Parathyroid adenoma (tissue), 2 donors: ENCODE measurements around the gene TTC21A.
A peak's percentile ranks its signal among the peaks of the same experiment; 100 is the strongest.

Experiments
- H2AFZ ChIP-seq: fragments of 300-600 bp; sonication (generic); one replicate; pipeline ENCODE4 v1.7.0; 2017; ENCODE audit warnings: antibody characterized with exemption, mild to moderate bottlenecking
- H3K27ac ChIP-seq: fragments of 300-600 bp; sonication (generic); one replicate; pipeline ENCODE4 v1.7.0; 2017
- H3K27me3 ChIP-seq: fragments of 300-600 bp; sonication (generic); one replicate; pipeline ENCODE4 v1.7.0; 2017; ENCODE audit warnings: low read length; ENCODE audit not compliant: control insufficient read depth, insufficient read depth
- H3K36me3 ChIP-seq: fragments of 300-600 bp; sonication (generic); one replicate; pipeline ENCODE4 v1.7.0; 2017; ENCODE audit warnings: low read length; ENCODE audit not compliant: control insufficient read depth, insufficient read depth
- H3K4me1 ChIP-seq: fragments of 300-600 bp; sonication (generic); one replicate; pipeline ENCODE4 v1.7.0; 2017; ENCODE audit warnings: control low read depth
- H3K4me2 ChIP-seq: fragments of 300-600 bp; sonication (generic); one replicate; pipeline ENCODE4 v1.7.0; 2017; ENCODE audit warnings: low read length
- H3K4me3 ChIP-seq: fragments of 300-600 bp; sonication (generic); one replicate; pipeline ENCODE4 v1.7.0; 2017; ENCODE audit warnings: low read depth, low read length
- H3K79me2 ChIP-seq: fragments of 300-600 bp; sonication (generic); one replicate; pipeline ENCODE4 v1.7.0; 2017; ENCODE audit warnings: control low read depth
- H3K9ac ChIP-seq: fragments of 300-600 bp; sonication (generic); one replicate; pipeline ENCODE4 v1.7.0; 2017; ENCODE audit warnings: mild to moderate bottlenecking
- H3K9me3 ChIP-seq: fragments of 300-600 bp; sonication (generic); one replicate; pipeline ENCODE4 v1.7.0; 2017; ENCODE audit warnings: low read length; ENCODE audit not compliant: control insufficient read depth
- CTCF ChIP-seq: fragments of 300-600 bp; sonication (generic); IDR thresholded peaks from one replicate; pipeline ENCODE4 v1.7.0; 2017; ENCODE audit warnings: antibody characterized with exemption, mild to moderate bottlenecking
- donor health status: primary hyperparathyroidism.

TTC21A gene

DNA sequence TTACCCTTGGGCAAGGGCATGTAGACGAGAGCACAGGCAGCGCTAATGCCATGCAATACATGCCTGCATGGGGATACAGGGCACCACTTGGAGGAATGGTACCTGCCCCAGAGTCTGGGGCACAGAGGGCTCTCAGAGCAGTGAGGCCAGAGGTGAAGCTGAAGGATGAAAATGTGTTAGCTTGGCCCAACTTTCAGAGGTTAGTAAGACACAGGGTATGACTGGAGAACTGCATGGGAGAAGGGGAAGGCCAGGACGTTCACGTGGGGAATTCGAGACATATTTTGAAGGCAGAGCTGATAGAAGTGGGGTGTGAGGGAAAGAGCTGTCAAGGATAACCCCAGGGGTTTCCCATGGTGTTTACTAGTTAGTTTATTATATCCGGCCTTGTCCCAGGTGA lies 26.3 kb downstream of the TTC21A start:
- Histone ChIP-seq H3K27ac (no peak overlapping the region), H3K27me3 (no peaks in the 10 kb centered on the region), H3K9ac (no peak overlapping the region), H3K79me2 (peaks cover 2% of the 10 kb centered on the region), H3K4me2 (no peak overlapping the region), H2AFZ (no peak overlapping the region), H3K4me1 (peaks cover 22% of the 10 kb centered on the region), H3K9me3 (no peaks in the 10 kb centered on the region), H3K36me3 (no peaks in the 10 kb centered on the region), H3K4me3 (no peak overlapping the region)
- no peak for TF ChIP-seq CTCF

GRCh38 chr3:39134305-39134704 lies 26.8 kb downstream of the TTC21A start:
- Histone ChIP-seq H3K4me2 (no peak overlapping the region), H3K4me3 (no peak overlapping the region), H3K4me1 (peaks cover 24% of the 10 kb centered on the region), H3K27me3 (no peaks in the 10 kb centered on the region), H2AFZ (no peak overlapping the region), H3K27ac (no peak overlapping the region), H3K9me3 (no peaks in the 10 kb centered on the region), H3K36me3 (no peaks in the 10 kb centered on the region), H3K9ac (no peak overlapping the region), H3K79me2 (peaks cover 2% of the 10 kb centered on the region)
- no peak for TF ChIP-seq CTCF

GRCh38 chr3:39135170-39135805 lies 27.8 kb downstream of the TTC21A start:
- Histone ChIP-seq H3K4me1 (peaks cover 26% of the 10 kb centered on the region), H3K27ac (no peak overlapping the region), H3K4me2 (no peak overlapping the region), H3K9me3 (no peaks in the 10 kb centered on the region), H3K36me3 (no peaks in the 10 kb centered on the region), H3K9ac (no peak overlapping the region), H3K27me3 (no peaks in the 10 kb centered on the region), H2AFZ (no peak overlapping the region), H3K79me2 (peaks cover 2% of the 10 kb centered on the region), H3K4me3 (no peak overlapping the region)
- no peak for TF ChIP-seq CTCF

- no peak for TF ChIP-seq CTCF
- H2AFZ ChIP-seq, result peak overlapping the region; percentile 18
Measured at GRCh38 chr3:39136533-39137434, 29.3 kb downstream of the TTC21A start.

More at GRCh38 chr3:39136533-39137434, 29.3 kb downstream of the TTC21A start:
- Histone ChIP-seq H3K4me1 (peaks cover 41% of the 10 kb centered on the region), H3K4me2 (no peak overlapping the region), H3K9ac (no peak overlapping the region), H3K36me3 (no peaks in the 10 kb centered on the region), H3K9me3 (no peaks in the 10 kb centered on the region), H3K27me3 (no peaks in the 10 kb centered on the region), H3K4me3 (no peak overlapping the region), H3K79me2 (peaks cover 2% of the 10 kb centered on the region), H3K27ac (peak overlapping the region; percentile 53)
